Caco-2 (cell line): ENCODE results near the gene RAP1A. TPM values are rescaled to one million over a fixed set of nuclear protein-coding genes. Genes with fewer than 3 reads are reported as not detected.

Experiments used
- BruUV-seq: library from RNA; stranded (reverse); fragments of 400-500 nt; replicated peaks from 2 replicates; lab custom pipeline; 2021; lab: Mats Ljungman, UMichigan
- CTCF ChIA-PET: fragments of 300-600 bp; sonication (Branson Sonifier 250); formaldehyde crosslinking; loops from one replicate; lab custom pipeline; 2022; ENCODE audit warnings: antibody characterized with exemption; lab: Charles Lee
- POLR2A ChIA-PET: fragments of 300-600 bp; sonication (Branson Sonifier 250); formaldehyde crosslinking; loops from one replicate; lab custom pipeline; 2022; ENCODE audit warnings: antibody characterized with exemption; lab: Charles Lee
- DNase-seq, 2 experiments: peaks; one replicate each; pipeline versions ENCODE4 v3.0.0 to v3.0.0-alpha.2; 2020 to 2022
- H3K27me3 ChIP-seq: replicated peaks from 2 replicates; pipeline ENCODE4 v1.6.0; 2011; ENCODE audit warnings: low read length; ENCODE audit not compliant: control insufficient read depth, insufficient read depth
- H3K36me3 ChIP-seq: 2 replicates; pipeline ENCODE4 v1.5.1; 2011; ENCODE audit warnings: low read length; ENCODE audit not compliant: control insufficient read depth, insufficient read depth
- H3K4me1 ChIP-seq: fragments of 250-450 bp; sonication (Bioruptor Pico); 2 replicates; pipeline ENCODE4 v1.5.1; 2020; ENCODE audit warnings: mild to moderate bottlenecking
- H3K4me3 ChIP-seq: 2 replicates; pipeline ENCODE4 v1.5.1; 2011; ENCODE audit warnings: low read depth, mild to moderate bottlenecking, control low read depth, low read length
- H3K9me3 ChIP-seq: fragments of 250-450 bp; sonication (Bioruptor Pico); 2 replicates; pipeline ENCODE4 v1.5.1; 2020; ENCODE audit warnings: mild to moderate bottlenecking, moderate library complexity
- H3K27ac Mint-ChIP-seq: one replicate; pipeline ENCODE4 v1.8.0; 2022; ENCODE audit warnings: mixed read lengths; ENCODE audit not compliant: unreplicated experiment
- H3K27me3 Mint-ChIP-seq: one replicate; pipeline ENCODE4 v1.8.0; 2022; ENCODE audit warnings: mixed read lengths; ENCODE audit not compliant: insufficient read depth, unreplicated experiment
- H3K36me3 Mint-ChIP-seq: one replicate; pipeline ENCODE4 v1.8.0; 2022; ENCODE audit warnings: mild to moderate bottlenecking, mixed read lengths; ENCODE audit not compliant: insufficient read depth, unreplicated experiment
- H3K4me1 Mint-ChIP-seq: one replicate; pipeline ENCODE4 v1.8.0; 2022; ENCODE audit warnings: low read depth, mixed read lengths; ENCODE audit not compliant: unreplicated experiment
- H3K4me3 Mint-ChIP-seq: one replicate; pipeline ENCODE4 v1.8.0; 2022; ENCODE audit warnings: mild to moderate bottlenecking, moderate library complexity, mixed read lengths; ENCODE audit not compliant: unreplicated experiment
- H3K9me3 Mint-ChIP-seq: one replicate; pipeline ENCODE4 v1.8.0; 2022; ENCODE audit warnings: mixed read lengths; ENCODE audit not compliant: unreplicated experiment
- CTCF ChIP-seq, 2 experiments: fragments of 200-600 bp in 1 of 2; IDR thresholded peaks; 1 replicate in 1 of 2; 2 replicates in 1 of 2; pipeline versions ENCODE4 v1.5.1 to v1.8.0; 2011 to 2022; ENCODE audit warnings: antibody characterized with exemption in 1 of 2, control low read depth in 1 of 2, inconsistent platforms in 1 of 2, low read depth in 1 of 2, low read length in 1 of 2, mild to moderate bottlenecking in 1 of 2, moderate library complexity in 1 of 2; ENCODE audit not compliant: insufficient read depth in 1 of 2, severe bottlenecking in 1 of 2, unreplicated experiment in 1 of 2
- intact Hi-C: fragments of 100-400 bp; cut with micrococcal nuclease; formaldehyde crosslinking; loops from one replicate; pipeline ENCODE4 v1.10.0; 2022; ENCODE audit not compliant: unreplicated experiment
- total RNA-seq: library from RNA; stranded (reverse); gene quantifications from 2 replicates; pipeline ENCODE4 v1.2.3, GENCODE V29; 2022

Gene RAP1A
- total RNA-seq, 1 experiment from 2014 or later = 64.1 TPM

DNA sequence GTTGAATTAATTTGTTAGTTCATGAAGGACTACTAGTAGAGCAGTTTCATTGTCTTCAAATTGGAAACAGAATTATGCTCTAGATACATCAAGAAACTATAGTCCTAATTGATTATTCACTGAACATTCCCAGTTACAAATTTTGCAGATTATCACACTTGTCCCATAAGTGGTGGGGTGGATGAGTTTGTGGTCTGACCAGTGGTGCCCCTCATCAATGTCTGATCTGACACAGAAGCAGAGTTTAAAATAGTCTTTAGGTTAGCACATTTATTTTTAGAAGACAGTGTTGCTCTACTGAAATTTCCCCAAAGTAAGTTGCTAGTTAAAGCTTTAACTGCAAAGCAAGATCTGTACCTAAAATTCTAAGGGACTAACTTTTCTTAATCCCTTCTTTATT, 76.7 kb downstream of the RAP1A start:
- intact Hi-C loops = no loop called here
- Histone ChIP-seq H3K27me3 (no peaks in the 10 kb centered on the region), H3K36me3 (no peaks in the 10 kb centered on the region), H3K4me3 (no peak overlapping the region), H3K9me3 (no peaks in the 10 kb centered on the region), H3K4me1 (peaks cover 20% of the 10 kb centered on the region; the same call in 1 of the 2 replicates)
- Mint-ChIP-seq H3K4me3 (no peak overlapping the region), H3K9me3 (no peaks in the 10 kb centered on the region), H3K4me1 (peaks cover 28% of the 10 kb centered on the region), H3K27ac (no peak overlapping the region), H3K36me3 (peaks cover 47% of the 10 kb centered on the region), H3K27me3 (no peaks in the 10 kb centered on the region)
- BruUV-seq = no TSS peak
- POLR2A ChIA-PET = no interaction called here
- CTCF ChIA-PET = no interaction called here
- no peak for DNase-seq
- no peak for TF ChIP-seq CTCF (IDR thresholded peaks at IDR 0.05; ENCODE audit: insufficient read depth in 1 of 2, low read depth in 1 of 2, low read length in 1 of 2, severe bottlenecking in 1 of 2, unreplicated experiment in 1 of 2)

- no peak for DNase-seq
- Histone ChIP-seq H3K4me1 (peaks cover 16% of the 10 kb centered on the region; the same call in 1 of the 2 replicates), H3K27me3 (no peaks in the 10 kb centered on the region), H3K36me3 (no peaks in the 10 kb centered on the region), H3K4me3 (no peak overlapping the region), H3K9me3 (no peaks in the 10 kb centered on the region)
- no peaks in the 10 kb centered on the region for H3K9me3 Mint-ChIP-seq
- ChIA-PET POLR2A (no interaction called here), CTCF (interaction anchor here (0.6 kb wide), 1 partner anchor 48 kb away, joined by 3 read pairs; no protein-coding TSS in a partner anchor)
- peak overlapping the region; percentile 63 for H3K27ac Mint-ChIP-seq
- peaks cover 17% of the 10 kb centered on the region for H3K4me1 Mint-ChIP-seq
- BruUV-seq = no TSS peak
- no peak for TF ChIP-seq CTCF (IDR thresholded peaks at IDR 0.05; ENCODE audit: insufficient read depth in 1 of 2, low read depth in 1 of 2, low read length in 1 of 2, severe bottlenecking in 1 of 2, unreplicated experiment in 1 of 2)
- peak overlapping the region; percentile 29 for H3K4me3 Mint-ChIP-seq
- H3K36me3 Mint-ChIP-seq = peaks cover 41% of the 10 kb centered on the region
- intact Hi-C loops = no loop called here
- no peaks in the 10 kb centered on the region for H3K27me3 Mint-ChIP-seq
Observed at GRCh38 chr1:111699268-111699667, 79.7 kb downstream of the RAP1A start.

- no TSS peak for BruUV-seq
- Mint-ChIP-seq H3K27ac (no peak overlapping the region), H3K9me3 (no peaks in the 10 kb centered on the region)
Observed at GRCh38 chr1:111702504-111703050, 83.0 kb downstream of the RAP1A start.

More at GRCh38 chr1:111702504-111703050, 83.0 kb downstream of the RAP1A start:
- Histone ChIP-seq H3K36me3 (no peaks in the 10 kb centered on the region), H3K9me3 (no peaks in the 10 kb centered on the region), H3K4me3 (no peak overlapping the region), H3K4me1 (peaks cover 20% of the 10 kb centered on the region), H3K27me3 (no peaks in the 10 kb centered on the region)
- no peak overlapping the region for H3K4me3 Mint-ChIP-seq
- H3K4me1 Mint-ChIP-seq = peaks cover 17% of the 10 kb centered on the region
- intact Hi-C loops = no loop called here
- no peaks in the 10 kb centered on the region for H3K27me3 Mint-ChIP-seq
- CTCF ChIA-PET = no interaction called here
- no peak for TF ChIP-seq CTCF (IDR thresholded peaks at IDR 0.05; ENCODE audit: insufficient read depth in 1 of 2, low read depth in 1 of 2, low read length in 1 of 2, severe bottlenecking in 1 of 2, unreplicated experiment in 1 of 2)
- peaks cover 56% of the 10 kb centered on the region for H3K36me3 Mint-ChIP-seq
- DNase-seq = no peak
- POLR2A ChIA-PET = no interaction called here
